ENCODE measurements around the gene PTPRT. TPM values are rescaled to one million over a fixed set of nuclear protein-coding genes. Genes with fewer than 3 reads are reported as not detected.

Gene PTPRT
- total RNA-seq, 1 donor from 2014 or later = not detected

GRCh38 chr20:42844751-42845150 lies 345.0 kb downstream of the PTPRT start:
- DNase-seq (ENCODE audit: low read depth, low spot score) = no peak

- no peak for DNase-seq (ENCODE audit: low read depth, low spot score)
Observed at GRCh38 chr20:42837456-42837855, 352.2 kb downstream of the PTPRT start.

- DNase-seq (ENCODE audit: low read depth, low spot score) = no peak
Observed at GRCh38 chr20:42836339-42836738, 353.4 kb downstream of the PTPRT start.

- DNase-seq (ENCODE audit: low read depth, low spot score) = no peak
Observed at GRCh38 chr20:42807876-42808275, 381.8 kb downstream of the PTPRT start.

GRCh38 chr20:42795111-42795695 lies 394.5 kb downstream of the PTPRT start:
- DNase-seq (ENCODE audit: low read depth, low spot score) = no peak

DNA sequence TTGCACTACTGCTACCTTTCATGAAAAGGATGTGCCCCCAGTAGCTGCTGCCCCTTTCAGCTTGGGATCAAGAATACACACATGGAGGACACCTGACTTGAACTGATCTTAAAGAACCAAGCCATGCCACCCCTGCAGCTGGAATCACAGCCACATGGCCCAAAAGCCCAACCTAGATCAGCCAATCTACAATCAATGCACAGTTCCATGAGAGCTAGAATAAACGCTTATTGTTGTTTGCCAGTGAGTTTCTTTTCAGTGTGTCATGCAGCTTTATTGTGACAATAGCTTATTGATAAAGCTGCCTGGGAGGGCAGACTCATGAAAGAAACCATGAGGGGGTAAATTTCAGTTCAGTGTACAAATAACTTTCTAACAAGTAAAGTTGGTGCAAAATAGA lies 397.7 kb downstream of the PTPRT start:
- no peak for DNase-seq (ENCODE audit: low read depth, low spot score)

DNA sequence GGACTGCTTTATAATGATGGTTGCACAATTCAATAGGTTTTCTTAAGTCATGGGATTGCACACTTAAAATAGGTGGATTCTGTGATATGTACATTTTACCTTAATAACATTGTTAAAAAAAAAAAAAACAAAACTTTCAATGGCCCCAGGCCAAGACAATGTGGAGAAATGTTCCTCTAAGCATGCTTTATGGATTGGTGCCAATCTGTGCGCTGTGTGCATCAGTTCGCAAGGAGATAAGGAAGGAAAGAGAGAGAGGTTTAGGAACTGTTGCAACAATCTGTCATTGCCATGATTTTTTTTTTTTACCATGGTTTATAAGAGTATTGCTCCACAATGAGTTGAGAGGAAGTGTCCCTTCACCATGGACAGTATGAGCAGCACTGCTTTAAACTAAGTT lies 399.6 kb downstream of the PTPRT start:
- no peak for DNase-seq (ENCODE audit: low read depth, low spot score)

- no peak for DNase-seq (ENCODE audit: low read depth, low spot score)
Observed at GRCh38 chr20:42788707-42789106, 401.0 kb downstream of the PTPRT start.

DNA sequence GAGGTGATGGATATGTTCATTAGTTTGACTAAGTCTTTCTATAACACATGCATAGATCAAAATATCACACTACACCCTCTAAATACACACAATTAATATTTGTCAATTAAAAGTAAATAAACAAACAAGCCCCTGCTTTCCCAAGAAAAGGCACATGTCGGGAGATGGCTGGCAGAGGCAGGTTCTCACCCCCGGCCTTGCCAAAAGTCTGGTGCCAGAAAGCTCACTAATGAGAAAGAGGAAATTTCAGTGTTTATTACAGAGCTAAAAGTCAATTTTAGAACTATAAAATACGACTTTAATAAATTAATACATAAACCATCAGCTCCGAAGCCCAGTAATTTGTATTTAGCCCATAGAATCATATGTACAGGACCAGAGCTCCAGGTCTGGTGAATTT lies 404.7 kb downstream of the PTPRT start:
- DNase-seq (ENCODE audit: low read depth, low spot score) = no peak

- DNase-seq (ENCODE audit: low read depth, low spot score) = no peak
Observed at GRCh38 chr20:42779216-42779615, 410.5 kb downstream of the PTPRT start.

DNA sequence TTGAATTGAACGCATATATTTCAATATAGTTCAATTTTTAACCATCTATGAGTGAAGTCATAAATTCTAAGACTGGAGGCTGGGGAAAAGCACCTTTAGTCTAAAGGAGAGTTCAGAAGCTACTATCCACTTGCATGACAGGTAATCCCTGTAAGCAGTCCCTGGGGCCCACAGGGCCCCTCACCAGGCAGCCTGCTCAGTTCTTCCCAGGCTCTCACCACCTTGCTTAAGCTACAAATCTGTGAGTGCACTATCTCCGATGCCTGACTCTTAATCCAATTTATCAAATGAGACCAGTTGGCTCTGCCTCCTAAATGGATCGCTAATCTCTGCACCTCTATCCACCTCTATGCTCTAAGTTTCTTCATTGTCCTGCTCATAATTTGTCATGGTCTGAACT lies 413.8 kb downstream of the PTPRT start:
- DNase-seq (ENCODE audit: low read depth, low spot score) = no peak

GRCh38 chr20:42775037-42775436 lies 414.7 kb downstream of the PTPRT start:
- DNase-seq (ENCODE audit: low read depth, low spot score) = no peak

- no peak for DNase-seq (ENCODE audit: low read depth, low spot score)
Observed at GRCh38 chr20:42763015-42763414, 426.7 kb downstream of the PTPRT start.

GRCh38 chr20:42756991-42757390 lies 432.7 kb downstream of the PTPRT start:
- no peak for DNase-seq (ENCODE audit: low read depth, low spot score)

- no peak for DNase-seq (ENCODE audit: low read depth, low spot score)
Observed at GRCh38 chr20:42754706-42755105, 435.0 kb downstream of the PTPRT start.

GRCh38 chr20:42752620-42753019 lies 437.1 kb downstream of the PTPRT start:
- no peak for DNase-seq (ENCODE audit: low read depth, low spot score)

DNA sequence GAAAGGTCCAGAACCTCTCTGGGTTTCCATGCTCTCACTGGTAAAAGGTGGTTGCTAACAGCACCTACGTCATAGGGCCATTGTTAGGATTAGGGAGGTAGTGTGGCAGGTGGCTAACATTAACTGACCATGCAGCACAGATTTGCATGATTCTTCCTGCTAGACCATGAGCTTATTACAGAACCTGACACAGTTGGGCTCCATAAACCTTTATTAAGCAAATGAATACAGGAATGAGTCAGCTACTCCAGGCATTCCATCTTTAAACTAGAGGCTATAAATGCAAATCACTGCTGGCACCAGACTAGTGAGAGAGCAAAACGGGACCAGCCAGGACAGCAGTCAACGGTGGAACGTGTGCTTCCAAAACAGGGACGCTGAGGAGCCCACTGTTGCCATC lies 440.1 kb downstream of the PTPRT start:
- DNase-seq (ENCODE audit: low read depth, low spot score) = no peak

DNA sequence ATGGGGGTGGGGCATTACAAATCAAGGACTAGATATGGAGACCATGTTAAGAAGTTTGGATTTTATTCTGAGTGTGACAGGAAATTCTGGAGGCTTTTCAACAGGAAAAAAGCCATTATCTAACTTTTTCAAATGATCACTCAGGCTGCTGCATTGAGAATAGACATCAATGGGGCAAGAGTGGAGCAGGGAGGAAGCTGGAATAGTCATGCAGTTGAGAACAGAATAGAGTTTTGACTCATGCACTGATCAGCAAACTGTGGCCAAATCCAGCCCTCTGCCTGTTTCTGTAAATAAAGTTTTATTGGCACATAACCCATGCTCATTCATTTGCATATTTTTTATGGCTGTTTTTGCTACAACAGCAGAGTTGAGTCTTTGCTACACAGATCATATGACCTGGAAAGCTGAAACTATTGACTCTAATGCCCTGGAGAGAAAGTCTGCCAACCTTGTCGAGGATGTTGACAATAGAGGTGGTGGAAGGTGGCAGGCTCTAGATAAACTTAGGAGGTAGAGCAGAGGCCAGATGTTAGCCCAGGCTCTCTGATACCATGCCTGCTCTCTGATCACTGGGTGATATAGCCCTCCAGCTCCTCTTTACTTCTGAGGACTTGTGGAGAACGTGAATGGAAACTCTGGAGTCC lies 441.8 kb downstream of the PTPRT start:
- no peak for DNase-seq (ENCODE audit: low read depth, low spot score)

DNA sequence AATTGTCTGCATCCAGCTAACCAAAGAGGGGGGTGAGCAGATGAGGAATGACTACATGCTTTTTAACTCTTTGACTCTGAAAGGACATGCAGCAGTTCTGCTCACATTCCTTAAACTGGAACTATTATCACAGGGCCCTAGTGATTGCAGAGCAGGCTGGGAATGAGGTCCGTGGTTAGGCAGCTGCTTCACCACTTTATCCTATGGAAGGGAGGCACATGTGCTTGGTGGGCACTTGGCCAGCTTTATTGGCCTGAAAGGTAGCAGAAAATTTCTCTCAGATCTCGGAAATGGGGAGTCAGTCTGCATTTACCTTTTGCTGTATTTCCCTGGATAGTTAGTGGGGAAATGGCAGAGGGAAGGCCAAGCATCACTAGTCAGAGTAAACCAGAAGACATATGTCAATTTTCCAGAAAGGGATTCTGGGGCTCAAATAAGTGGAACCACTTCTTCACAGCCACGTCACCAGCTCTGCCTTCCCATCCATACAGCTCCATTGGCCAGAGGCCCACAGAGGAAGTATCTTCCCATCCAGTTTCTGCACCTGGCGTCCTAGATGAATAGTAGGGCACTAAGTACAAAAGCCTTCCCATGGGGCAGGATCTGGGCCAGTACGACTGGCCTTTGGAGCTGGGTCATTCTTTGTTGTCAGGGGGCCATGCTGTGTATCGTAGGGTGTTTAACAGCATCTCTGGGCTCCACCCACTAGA lies 444.8 kb downstream of the PTPRT start:
- no peak for DNase-seq (ENCODE audit: low read depth, low spot score)

DNA sequence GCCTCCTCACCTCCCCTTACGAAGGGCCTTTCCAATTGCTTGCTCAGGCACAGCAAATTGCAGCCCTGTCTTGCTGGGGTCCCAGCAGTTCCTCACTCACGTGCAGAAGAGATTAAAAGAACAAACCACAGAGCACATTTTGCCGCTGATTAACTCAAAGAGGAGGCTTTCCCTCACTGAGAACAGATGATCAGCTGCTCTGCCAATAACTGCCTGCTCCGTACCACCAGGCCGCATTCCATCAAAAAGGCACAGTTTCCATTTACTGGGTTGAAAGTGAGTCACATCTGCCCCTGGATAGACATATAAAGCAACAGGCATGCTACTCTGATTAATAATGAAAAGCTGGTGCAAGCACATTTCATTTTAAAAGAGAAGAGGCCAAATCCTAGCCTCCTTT lies 446.8 kb downstream of the PTPRT start:
- no peak for DNase-seq (ENCODE audit: low read depth, low spot score)

DNA sequence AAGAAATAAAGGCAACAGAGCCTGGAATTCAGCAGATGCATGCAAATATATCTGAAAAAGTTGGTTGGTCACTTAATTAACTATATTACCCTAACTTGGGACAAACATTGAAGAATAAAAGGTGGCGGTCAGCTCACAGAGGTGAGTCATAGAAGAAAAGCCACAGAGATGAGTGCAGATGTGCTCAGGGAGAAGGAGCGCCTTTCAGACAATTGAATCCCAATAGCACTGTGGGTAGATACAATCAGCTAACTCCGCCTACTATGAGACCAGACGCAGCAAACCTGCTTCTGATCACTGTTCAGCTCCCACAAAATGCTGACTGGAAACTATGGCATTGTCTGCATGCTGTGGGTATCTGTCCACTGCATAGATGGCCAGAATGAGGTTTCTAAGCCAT lies 447.8 kb downstream of the PTPRT start:
- no peak for DNase-seq (ENCODE audit: low read depth, low spot score)

DNA sequence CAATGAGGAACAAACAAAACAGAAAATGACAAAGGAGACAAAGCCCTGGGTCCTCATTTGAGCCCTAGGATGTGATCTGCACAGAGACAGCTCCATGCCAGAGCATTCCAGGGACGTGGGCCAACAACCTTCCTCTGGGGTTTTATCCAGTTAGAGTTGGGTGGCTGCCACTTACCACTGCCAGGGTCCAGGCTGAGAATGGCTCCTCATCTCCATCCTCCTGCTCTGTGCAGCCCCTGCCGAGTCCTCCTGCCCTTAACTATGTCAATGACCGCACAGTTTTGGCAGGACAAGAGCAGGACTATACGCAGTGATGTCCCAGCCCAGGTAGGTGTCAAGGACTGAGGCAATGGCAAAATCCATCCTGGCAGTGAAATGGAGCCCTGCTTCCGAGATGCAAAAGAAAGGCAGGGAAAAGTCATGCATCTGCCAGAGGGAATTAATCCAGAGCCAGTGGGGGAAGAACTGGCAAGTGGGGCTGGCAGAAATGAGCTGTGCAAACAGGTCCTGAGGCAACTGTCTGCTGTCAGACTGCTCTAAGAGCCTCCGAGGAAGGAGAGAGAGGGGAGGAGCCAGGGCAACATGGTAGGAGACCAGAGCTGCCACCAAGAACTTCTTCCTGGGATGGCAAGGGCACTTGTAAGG lies 449.4 kb downstream of the PTPRT start:
- DNase-seq (ENCODE audit: low read depth, low spot score) = no peak

Measured in pulmonary artery endothelial cell (primary cell).